Measurements from ENCODE around the gene DNAH14. TPM values are rescaled to one million over a fixed set of nuclear protein-coding genes. Genes with fewer than 3 reads are reported as not detected.
"Not testable (repeated sequence)": the region's sequence is repeated elsewhere in the genome, so short reads cannot be mapped to it uniquely, and the experiment has no call there.

DNAH14 gene
- total and polyA plus RNA-seq, 2 experiments from 2014 or later: 55.3 to 80.2 TPM

DNA sequence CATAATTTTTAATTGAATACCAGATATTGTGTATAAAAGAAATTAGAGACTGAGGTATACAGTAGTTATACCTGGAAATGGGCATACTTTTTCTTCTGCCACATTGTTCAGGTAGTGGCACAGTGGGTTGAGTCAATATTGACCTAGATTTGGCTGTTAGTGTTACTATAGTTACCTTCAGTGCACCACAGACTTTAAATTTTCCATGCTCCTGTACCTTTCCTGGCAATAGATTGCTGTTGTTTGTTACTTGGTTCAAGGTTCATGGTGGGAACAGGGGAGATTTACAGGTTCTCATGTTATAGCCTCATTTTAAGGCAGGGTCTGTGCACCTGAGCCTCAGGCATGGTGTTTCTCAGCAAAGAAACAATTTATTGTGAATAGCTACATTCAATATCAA lies 279.7 kb downstream of the DNAH14 start:
- no peaks in the 10 kb centered on the region; the same call in 1 of the 2 replicates for H3K9me2 ChIP-seq (ENCODE audit: insufficient read depth)
- no peak overlapping the region for H3K27ac ChIP-seq (ENCODE audit: low read depth)
- no peak for DNase-seq (ENCODE audit: low spot score)
- H4K20me1 ChIP-seq (replicated peaks; ENCODE audit: insufficient read depth): no peaks in the 10 kb centered on the region
- no peak overlapping the region for H3K4me2 ChIP-seq
- H2AFZ ChIP-seq: no peak overlapping the region
- Mint-ChIP-seq H3K27ac (no peak overlapping the region), H3K4me1 (no peaks in the 10 kb centered on the region), H3K4me3 (no peak overlapping the region), H3K9me3 (peaks cover 43% of the 10 kb centered on the region), H3K27me3 (ENCODE audit: insufficient read depth, low read depth, poor library complexity) (no peaks in the 10 kb centered on the region), H3K36me3 (ENCODE audit: low read depth) (peaks cover 18% of the 10 kb centered on the region)
- no peak overlapping the region for H3K4me3 ChIP-seq
- no peaks in the 10 kb centered on the region for H3K36me3 ChIP-seq (ENCODE audit: insufficient read depth)
- no peaks in the 10 kb centered on the region for H3K27me3 ChIP-seq (ENCODE audit: insufficient read depth)
- TF ChIP-seq POLR2AphosphoS5 (IDR thresholded peaks at IDR 0.05; ENCODE audit: low read depth) (no peak), ZNF114 (CRISPR knock-in tag; IDR thresholded peaks at IDR 0.05) (no peak), NANOG (IDR thresholded peaks at IDR 0.05; ENCODE audit: borderline replicate concordance) (no peak), ZNF331 (CRISPR knock-in tag; IDR thresholded peaks at IDR 0.05; ENCODE audit: low read depth) (no peak), STAT1 (IDR thresholded peaks at IDR 0.05; ENCODE audit: unreplicated experiment) (no peak), JUNB (IDR thresholded peaks at IDR 0.05; ENCODE audit: unreplicated experiment) (no peak), CREB1 (CRISPR knock-in tag; IDR thresholded peaks at IDR 0.05; ENCODE audit: low read depth) (no peak), EZH2 (IDR thresholded peaks at IDR 0.05; ENCODE audit: low read depth, unreplicated experiment) (no peak)
- TF ChIP-seq, protein P1, sequence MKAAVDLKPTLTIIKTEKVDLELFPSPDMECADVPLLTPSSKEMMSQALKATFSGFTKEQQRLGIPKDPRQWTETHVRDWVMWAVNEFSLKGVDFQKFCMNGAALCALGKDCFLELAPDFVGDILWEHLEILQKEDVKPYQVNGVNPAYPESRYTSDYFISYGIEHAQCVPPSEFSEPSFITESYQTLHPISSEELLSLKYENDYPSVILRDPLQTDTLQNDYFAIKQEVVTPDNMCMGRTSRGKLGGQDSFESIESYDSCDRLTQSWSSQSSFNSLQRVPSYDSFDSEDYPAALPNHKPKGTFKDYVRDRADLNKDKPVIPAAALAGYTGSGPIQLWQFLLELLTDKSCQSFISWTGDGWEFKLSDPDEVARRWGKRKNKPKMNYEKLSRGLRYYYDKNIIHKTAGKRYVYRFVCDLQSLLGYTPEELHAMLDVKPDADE (IDR thresholded peaks at IDR 0.05): no peak
- TF ChIP-seq, protein P2, sequence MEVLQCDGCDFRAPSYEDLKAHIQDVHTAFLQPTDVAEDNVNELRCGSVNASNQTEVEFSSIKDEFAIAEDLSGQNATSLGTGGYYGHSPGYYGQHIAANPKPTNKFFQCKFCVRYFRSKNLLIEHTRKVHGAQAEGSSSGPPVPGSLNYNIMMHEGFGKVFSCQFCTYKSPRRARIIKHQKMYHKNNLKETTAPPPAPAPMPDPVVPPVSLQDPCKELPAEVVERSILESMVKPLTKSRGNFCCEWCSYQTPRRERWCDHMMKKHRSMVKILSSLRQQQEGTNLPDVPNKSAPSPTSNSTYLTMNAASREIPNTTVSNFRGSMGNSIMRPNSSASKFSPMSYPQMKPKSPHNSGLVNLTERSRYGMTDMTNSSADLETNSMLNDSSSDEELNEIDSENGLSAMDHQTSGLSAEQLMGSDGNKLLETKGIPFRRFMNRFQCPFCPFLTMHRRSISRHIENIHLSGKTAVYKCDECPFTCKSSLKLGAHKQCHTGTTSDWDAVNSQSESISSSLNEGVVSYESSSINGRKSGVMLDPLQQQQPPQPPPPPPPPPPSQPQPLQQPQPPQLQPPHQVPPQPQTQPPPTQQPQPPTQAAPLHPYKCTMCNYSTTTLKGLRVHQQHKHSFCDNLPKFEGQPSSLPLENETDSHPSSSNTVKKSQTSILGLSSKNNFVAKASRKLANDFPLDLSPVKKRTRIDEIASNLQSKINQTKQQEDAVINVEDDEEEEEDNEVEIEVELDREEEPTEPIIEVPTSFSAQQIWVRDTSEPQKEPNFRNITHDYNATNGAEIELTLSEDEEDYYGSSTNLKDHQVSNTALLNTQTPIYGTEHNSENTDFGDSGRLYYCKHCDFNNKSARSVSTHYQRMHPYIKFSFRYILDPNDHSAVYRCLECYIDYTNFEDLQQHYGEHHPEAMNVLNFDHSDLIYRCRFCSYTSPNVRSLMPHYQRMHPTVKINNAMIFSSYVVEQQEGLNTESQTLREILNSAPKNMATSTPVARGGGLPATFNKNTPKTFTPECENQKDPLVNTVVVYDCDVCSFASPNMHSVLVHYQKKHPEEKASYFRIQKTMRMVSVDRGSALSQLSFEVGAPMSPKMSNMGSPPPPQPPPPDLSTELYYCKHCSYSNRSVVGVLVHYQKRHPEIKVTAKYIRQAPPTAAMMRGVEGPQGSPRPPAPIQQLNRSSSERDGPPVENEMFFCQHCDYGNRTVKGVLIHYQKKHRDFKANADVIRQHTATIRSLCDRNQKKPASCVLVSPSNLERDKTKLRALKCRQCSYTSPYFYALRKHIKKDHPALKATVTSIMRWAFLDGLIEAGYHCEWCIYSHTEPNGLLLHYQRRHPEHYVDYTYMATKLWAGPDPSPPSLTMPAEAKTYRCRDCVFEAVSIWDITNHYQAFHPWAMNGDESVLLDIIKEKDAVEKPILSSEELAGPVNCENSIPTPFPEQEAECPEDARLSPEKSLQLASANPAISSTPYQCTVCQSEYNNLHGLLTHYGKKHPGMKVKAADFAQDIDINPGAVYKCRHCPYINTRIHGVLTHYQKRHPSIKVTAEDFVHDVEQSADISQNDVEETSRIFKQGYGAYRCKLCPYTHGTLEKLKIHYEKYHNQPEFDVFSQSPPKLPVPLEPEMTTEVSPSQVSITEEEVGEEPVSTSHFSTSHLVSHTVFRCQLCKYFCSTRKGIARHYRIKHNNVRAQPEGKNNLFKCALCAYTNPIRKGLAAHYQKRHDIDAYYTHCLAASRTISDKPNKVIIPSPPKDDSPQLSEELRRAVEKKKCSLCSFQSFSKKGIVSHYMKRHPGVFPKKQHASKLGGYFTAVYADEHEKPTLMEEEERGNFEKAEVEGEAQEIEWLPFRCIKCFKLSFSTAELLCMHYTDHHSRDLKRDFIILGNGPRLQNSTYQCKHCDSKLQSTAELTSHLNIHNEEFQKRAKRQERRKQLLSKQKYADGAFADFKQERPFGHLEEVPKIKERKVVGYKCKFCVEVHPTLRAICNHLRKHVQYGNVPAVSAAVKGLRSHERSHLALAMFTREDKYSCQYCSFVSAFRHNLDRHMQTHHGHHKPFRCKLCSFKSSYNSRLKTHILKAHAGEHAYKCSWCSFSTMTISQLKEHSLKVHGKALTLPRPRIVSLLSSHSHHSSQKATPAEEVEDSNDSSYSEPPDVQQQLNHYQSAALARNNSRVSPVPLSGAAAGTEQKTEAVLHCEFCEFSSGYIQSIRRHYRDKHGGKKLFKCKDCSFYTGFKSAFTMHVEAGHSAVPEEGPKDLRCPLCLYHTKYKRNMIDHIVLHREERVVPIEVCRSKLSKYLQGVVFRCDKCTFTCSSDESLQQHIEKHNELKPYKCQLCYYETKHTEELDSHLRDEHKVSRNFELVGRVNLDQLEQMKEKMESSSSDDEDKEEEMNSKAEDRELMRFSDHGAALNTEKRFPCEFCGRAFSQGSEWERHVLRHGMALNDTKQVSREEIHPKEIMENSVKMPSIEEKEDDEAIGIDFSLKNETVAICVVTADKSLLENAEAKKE (CRISPR knock-in tag; IDR thresholded peaks at IDR 0.05): no peak
- TF ChIP-seq, protein P3, sequence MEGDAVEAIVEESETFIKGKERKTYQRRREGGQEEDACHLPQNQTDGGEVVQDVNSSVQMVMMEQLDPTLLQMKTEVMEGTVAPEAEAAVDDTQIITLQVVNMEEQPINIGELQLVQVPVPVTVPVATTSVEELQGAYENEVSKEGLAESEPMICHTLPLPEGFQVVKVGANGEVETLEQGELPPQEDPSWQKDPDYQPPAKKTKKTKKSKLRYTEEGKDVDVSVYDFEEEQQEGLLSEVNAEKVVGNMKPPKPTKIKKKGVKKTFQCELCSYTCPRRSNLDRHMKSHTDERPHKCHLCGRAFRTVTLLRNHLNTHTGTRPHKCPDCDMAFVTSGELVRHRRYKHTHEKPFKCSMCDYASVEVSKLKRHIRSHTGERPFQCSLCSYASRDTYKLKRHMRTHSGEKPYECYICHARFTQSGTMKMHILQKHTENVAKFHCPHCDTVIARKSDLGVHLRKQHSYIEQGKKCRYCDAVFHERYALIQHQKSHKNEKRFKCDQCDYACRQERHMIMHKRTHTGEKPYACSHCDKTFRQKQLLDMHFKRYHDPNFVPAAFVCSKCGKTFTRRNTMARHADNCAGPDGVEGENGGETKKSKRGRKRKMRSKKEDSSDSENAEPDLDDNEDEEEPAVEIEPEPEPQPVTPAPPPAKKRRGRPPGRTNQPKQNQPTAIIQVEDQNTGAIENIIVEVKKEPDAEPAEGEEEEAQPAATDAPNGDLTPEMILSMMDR (conservative IDR thresholded peaks at IDR 0.05; ENCODE audit: low read depth in 2 of 2): no peak
- no peaks in the 10 kb centered on the region for H3K79me2 ChIP-seq (replicated peaks; ENCODE audit: insufficient read depth)
- no peaks in the 10 kb centered on the region for H3F3A ChIP-seq (replicated peaks; ENCODE audit: low read depth)
- no peak for ATAC-seq
- no peaks in the 10 kb centered on the region for H3K4me1 ChIP-seq (ENCODE audit: insufficient read depth)

DNA sequence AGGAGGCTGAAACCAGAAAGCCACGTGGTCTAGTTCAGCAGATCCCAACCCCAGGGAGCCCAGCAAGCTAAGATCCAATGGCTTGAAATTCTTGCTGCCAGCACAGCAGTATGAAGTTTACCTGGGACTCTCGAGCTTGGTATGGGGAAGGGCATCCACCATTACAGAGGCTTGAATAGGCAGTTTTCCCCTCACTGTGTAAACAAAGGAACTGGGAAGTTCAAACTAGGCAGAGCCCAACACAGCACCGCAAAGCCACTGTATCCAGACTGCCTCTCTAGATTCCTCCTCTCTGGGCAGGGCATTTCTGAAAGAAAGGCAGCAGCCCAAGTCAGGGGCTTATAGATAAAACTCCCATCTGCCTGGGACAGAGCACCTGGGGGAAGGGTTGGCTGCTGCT lies 280.7 kb downstream of the DNAH14 start:
- not testable (repeated sequence) for H3K27me3 Mint-ChIP-seq (ENCODE audit: insufficient read depth, low read depth, poor library complexity)

More for the DNA sequence above, 280.7 kb downstream of the DNAH14 start:
- not testable (repeated sequence) for H3F3A ChIP-seq (replicated peaks; ENCODE audit: low read depth); H3K79me2 ChIP-seq (replicated peaks; ENCODE audit: insufficient read depth); H3K9me2 ChIP-seq (ENCODE audit: insufficient read depth); H3K36me3 ChIP-seq (ENCODE audit: insufficient read depth); H3K4me1 ChIP-seq (ENCODE audit: insufficient read depth); H3K4me1 Mint-ChIP-seq; DNase-seq (ENCODE audit: low spot score); ATAC-seq; H3K4me3 Mint-ChIP-seq; H4K20me1 ChIP-seq (replicated peaks; ENCODE audit: insufficient read depth); H3K27ac Mint-ChIP-seq; H2AFZ ChIP-seq; H3K4me2 ChIP-seq; H3K4me3 ChIP-seq; H3K27me3 ChIP-seq (ENCODE audit: insufficient read depth); H3K27ac ChIP-seq (ENCODE audit: low read depth)
- Mint-ChIP-seq H3K9me3 (peaks cover 47% of the 10 kb centered on the region), H3K36me3 (ENCODE audit: low read depth) (peaks cover 18% of the 10 kb centered on the region)

All from GM23338 (cell line).